PC-3 (cell line): ENCODE results near the gene PKN1.

ENCODE experiments used
- EZH2 ChIP-seq: fragments of 300-600 bp; sonication (generic); IDR thresholded peaks from one replicate; pipeline ENCODE4 v1.6.1; 2017; ENCODE audit warnings: antibody characterized with exemption, mild to moderate bottlenecking, low read length; ENCODE audit not compliant: unreplicated experiment
- TF ChIP-seq, protein P1 (sequence below): fragments of 300-600 bp; sonication (generic); conservative IDR thresholded peaks from 2 replicates; pipeline ENCODE4 v1.5.1; 2017; ENCODE audit warnings: antibody characterized with exemption, low read depth, mild to moderate bottlenecking, low read length

DNA sequence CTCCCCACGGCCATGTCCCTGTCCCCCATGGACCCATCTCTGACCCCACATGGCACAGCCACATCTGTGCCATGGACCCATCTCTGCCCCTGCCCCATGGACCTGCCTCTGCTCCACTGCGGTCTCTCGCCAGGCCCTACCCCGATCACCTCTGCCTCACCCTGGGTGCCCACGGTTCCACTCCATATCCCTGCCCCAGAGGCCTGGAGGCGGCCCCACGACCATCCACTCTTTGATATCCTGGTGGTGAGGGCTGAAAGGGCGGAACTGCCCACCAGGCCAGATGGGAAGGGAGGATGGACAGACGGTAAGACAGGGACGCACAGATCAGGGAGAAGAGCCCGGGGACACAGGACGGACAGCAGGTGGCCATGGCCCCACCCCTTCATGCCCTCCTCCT lies 41.7 kb downstream of the PKN1 start:
- TF ChIP-seq, protein P1, sequence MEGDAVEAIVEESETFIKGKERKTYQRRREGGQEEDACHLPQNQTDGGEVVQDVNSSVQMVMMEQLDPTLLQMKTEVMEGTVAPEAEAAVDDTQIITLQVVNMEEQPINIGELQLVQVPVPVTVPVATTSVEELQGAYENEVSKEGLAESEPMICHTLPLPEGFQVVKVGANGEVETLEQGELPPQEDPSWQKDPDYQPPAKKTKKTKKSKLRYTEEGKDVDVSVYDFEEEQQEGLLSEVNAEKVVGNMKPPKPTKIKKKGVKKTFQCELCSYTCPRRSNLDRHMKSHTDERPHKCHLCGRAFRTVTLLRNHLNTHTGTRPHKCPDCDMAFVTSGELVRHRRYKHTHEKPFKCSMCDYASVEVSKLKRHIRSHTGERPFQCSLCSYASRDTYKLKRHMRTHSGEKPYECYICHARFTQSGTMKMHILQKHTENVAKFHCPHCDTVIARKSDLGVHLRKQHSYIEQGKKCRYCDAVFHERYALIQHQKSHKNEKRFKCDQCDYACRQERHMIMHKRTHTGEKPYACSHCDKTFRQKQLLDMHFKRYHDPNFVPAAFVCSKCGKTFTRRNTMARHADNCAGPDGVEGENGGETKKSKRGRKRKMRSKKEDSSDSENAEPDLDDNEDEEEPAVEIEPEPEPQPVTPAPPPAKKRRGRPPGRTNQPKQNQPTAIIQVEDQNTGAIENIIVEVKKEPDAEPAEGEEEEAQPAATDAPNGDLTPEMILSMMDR = no peak
- no peak for TF ChIP-seq EZH2
